Thoracic aorta (tissue), 2 donors: Measurements from ENCODE around the gene PODXL2. TPM values are rescaled to one million over a fixed set of nuclear protein-coding genes. Genes with fewer than 3 reads are reported as not detected.

ENCODE experiments used
- ATAC-seq: fragments of 150-250 bp; one replicate; pipeline ENCODE4 v1.8.0; 2017; ENCODE audit warnings: low read depth; ENCODE audit not compliant: insufficient number of reproducible peaks, low FRiP score
- DNase-seq: peaks from one replicate; pipeline ENCODE4 v3.0.0-alpha.2; 2020; ENCODE audit warnings: low spot score
- H3K27ac ChIP-seq, 2 donors: fragments of 200-600 bp; sonication (generic); 1 replicate in 1 of 2; 2 replicates in 1 of 2; pipeline ENCODE4 v1.5.1; 2016; ENCODE audit warnings: mild to moderate bottlenecking in 2 of 2, moderate library complexity in 2 of 2
- H3K27me3 ChIP-seq: fragments of 200-600 bp; sonication (generic); replicated peaks from 2 replicates; pipeline ENCODE4 v1.6.0; 2016; ENCODE audit warnings: mild to moderate bottlenecking; ENCODE audit not compliant: insufficient read depth
- H3K36me3 ChIP-seq: fragments of 200-600 bp; sonication (generic); one replicate; pipeline ENCODE4 v1.5.1; 2016
- H3K4me1 ChIP-seq, 2 donors: fragments of 200-600 bp; sonication (generic); 1 replicate in 1 of 2; 2 replicates in 1 of 2; pipeline versions ENCODE4 v1.5.1 to v1.6.0; 2016; ENCODE audit warnings: low read depth in 2 of 2, mild to moderate bottlenecking in 1 of 2; ENCODE audit not compliant: control insufficient read depth in 1 of 2
- H3K4me3 ChIP-seq: fragments of 200-600 bp; sonication (generic); 2 replicates; pipeline ENCODE4 v1.5.1; 2016; ENCODE audit warnings: mild to moderate bottlenecking
- H3K9me3 ChIP-seq: fragments of 200-600 bp; sonication (generic); 2 replicates; pipeline ENCODE4 v1.5.1; 2016
- total RNA-seq, 2 donors: library from RNA; depleted of rRNA; stranded (reverse); fragments of >200 nt; gene quantifications; one replicate each; pipeline versions ENCODE4 v1.1.0 to v1.2.3, GENCODE V29; 2016
- TF ChIP-seq, protein P1 (sequence below): fragments of 200-600 bp; sonication (generic); IDR thresholded peaks from one replicate; pipeline ENCODE4 v1.5.1; 2019; ENCODE audit warnings: antibody characterized with exemption

The PODXL2 gene
- total RNA-seq, 2 donors from 2014 or later, result 2.8 to 7.8 TPM

DNA sequence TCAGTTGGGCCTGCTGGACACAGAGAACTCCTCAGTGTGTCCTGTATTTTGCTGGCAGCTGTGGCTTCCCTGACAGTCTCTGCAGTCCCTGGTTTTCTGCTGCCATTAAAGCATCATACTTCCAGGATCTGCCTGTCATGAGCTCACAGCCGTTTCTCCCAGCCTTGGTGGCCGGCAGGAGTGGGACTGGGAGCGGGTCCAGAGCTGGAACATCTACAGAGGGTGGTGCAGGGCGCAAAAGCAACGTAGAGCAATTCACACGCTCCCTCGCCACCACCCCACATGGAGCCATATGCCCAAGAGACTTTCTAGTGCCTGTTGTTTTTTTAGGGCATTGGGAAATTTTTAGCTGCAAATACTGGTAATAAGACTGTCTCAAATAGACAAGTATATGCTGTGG, 77.3 kb downstream of the PODXL2 start:
- no peaks in the 10 kb centered on the region for H3K9me3 ChIP-seq
- peaks cover 4% of the 10 kb centered on the region for H3K36me3 ChIP-seq
- no peak for ATAC-seq
- H3K27me3 ChIP-seq, result no peaks in the 10 kb centered on the region
- peak overlapping the region in 1 of 2 donors; percentile 27 for H3K27ac ChIP-seq
- DNase-seq, result no peak
- TF ChIP-seq, protein P1, sequence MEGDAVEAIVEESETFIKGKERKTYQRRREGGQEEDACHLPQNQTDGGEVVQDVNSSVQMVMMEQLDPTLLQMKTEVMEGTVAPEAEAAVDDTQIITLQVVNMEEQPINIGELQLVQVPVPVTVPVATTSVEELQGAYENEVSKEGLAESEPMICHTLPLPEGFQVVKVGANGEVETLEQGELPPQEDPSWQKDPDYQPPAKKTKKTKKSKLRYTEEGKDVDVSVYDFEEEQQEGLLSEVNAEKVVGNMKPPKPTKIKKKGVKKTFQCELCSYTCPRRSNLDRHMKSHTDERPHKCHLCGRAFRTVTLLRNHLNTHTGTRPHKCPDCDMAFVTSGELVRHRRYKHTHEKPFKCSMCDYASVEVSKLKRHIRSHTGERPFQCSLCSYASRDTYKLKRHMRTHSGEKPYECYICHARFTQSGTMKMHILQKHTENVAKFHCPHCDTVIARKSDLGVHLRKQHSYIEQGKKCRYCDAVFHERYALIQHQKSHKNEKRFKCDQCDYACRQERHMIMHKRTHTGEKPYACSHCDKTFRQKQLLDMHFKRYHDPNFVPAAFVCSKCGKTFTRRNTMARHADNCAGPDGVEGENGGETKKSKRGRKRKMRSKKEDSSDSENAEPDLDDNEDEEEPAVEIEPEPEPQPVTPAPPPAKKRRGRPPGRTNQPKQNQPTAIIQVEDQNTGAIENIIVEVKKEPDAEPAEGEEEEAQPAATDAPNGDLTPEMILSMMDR, result no peak
- no peak overlapping the region for H3K4me3 ChIP-seq
- H3K4me1 ChIP-seq, result peaks cover 17 to 70% of the 10 kb centered on the region in 2 donors

GRCh38 chr3:127706785-127707351, 77.9 kb downstream of the PODXL2 start:
- peak overlapping the region in 1 of 2 donors; percentile 27 for H3K27ac ChIP-seq
- DNase-seq (no peak), ATAC-seq (no peak)
- peaks cover 14 to 69% of the 10 kb centered on the region in 2 donors for H3K4me1 ChIP-seq
- H3K36me3 ChIP-seq, result peaks cover 4% of the 10 kb centered on the region
- H3K9me3 ChIP-seq, result no peaks in the 10 kb centered on the region
- H3K27me3 ChIP-seq, result no peaks in the 10 kb centered on the region
- TF ChIP-seq, protein P1, result no peak
- no peak overlapping the region for H3K4me3 ChIP-seq

DNA sequence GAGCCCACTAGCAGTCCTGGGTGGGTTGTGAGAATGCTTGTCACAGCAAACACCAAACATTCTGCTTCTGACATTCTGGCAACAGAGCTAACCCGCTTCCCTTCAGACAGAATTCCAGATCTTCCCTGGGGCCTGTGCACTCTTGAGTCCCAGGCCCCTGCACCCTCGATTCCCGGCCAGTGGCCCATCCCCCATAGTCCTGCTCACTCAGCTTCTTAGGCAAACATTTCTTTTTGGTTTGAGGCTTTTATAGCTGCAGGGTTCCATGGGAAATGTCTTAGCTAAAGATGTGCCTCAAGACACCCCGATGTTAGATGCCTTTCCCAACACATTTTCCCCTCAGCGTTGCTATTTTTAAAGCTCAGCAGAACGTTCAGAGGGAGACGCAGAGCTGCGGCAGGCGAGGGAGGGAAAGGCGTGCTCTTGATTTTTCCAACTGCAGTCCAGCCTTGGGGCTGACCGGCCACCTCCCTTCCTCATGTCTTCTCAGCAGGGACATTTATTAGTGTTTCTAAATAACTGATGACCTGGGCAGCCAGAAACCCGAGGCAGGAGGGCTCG, 78.9 kb downstream of the PODXL2 start:
- DNase-seq (no peak), ATAC-seq (no peak)
- H3K4me3 ChIP-seq, result no peak overlapping the region
- peaks cover 12 to 69% of the 10 kb centered on the region in 2 donors for H3K4me1 ChIP-seq
- no peaks in the 10 kb centered on the region for H3K27me3 ChIP-seq
- TF ChIP-seq, protein P1, result no peak
- H3K27ac ChIP-seq, result peak overlapping the region in 1 of 2 donors; percentile 27
- H3K9me3 ChIP-seq, result no peaks in the 10 kb centered on the region
- H3K36me3 ChIP-seq, result peaks cover 4% of the 10 kb centered on the region

DNA sequence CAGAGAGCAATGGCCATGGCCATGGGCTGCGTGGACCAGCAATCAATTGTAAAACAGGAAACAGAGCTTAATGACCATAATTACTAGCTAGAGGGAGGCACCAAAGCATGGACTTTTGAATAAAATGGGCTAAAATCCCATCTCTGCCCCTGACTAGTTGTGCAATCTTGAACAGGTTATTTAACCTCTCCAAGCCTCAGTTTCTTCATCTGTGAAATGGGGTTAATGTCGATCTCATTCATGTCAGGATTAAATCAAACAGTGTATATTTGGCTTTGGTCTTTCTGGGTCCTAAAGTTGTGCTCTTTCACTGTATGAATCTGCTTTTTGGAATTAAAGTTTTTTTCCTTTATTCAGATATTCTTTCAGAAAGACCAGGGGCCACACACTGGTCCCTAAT, 79.9 kb downstream of the PODXL2 start:
- H3K4me3 ChIP-seq, result no peak overlapping the region
- H3K4me1 ChIP-seq, result peaks cover 21 to 74% of the 10 kb centered on the region in 2 donors
- no peaks in the 10 kb centered on the region for H3K27me3 ChIP-seq
- H3K36me3 ChIP-seq, result peaks cover 4% of the 10 kb centered on the region
- H3K9me3 ChIP-seq, result no peaks in the 10 kb centered on the region
- H3K27ac ChIP-seq, result no peak overlapping the region
- ATAC-seq (no peak), DNase-seq (no peak)
- TF ChIP-seq, protein P1, result no peak

DNA sequence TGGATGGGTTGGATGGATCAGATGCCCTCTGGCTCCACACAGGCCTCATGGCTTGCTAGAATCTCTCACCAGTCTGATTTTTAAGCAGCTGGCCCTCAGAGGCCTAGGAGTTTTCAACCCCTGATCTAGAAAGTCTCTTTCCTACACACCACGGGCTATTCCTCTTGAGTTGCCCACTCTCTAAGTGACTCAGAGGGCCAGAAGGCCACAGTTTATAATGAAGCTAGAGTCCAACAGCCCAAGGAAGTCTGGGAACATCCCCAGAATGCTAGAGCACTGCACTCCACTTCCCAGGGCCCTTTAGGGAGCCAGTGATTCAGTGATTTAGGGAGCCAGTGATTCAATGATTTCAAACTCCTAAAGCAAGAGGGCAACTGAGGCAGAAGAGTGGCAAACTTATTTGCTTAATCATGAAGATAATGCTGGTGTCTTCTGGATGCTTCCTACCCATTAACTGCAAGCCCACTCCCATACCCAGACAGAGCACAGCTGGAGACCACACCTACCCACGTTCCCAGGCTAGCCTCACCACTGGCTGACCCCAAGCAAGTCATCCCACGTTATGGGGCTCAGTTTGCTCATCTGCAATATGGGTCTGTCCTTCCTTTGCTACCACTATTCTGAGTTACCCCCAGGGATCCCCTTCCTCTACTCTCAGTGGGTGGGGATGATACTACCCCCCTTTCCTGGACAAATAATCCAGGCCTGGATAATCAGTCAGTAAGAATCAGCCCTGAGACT, 80.5 kb downstream of the PODXL2 start:
- Histone ChIP-seq H3K27me3 (no peaks in the 10 kb centered on the region), H3K4me1 (peaks cover 21 to 81% of the 10 kb centered on the region in 2 donors), H3K4me3 (no peak overlapping the region), H3K36me3 (peaks cover 4% of the 10 kb centered on the region), H3K27ac (no peak overlapping the region), H3K9me3 (no peaks in the 10 kb centered on the region)
- DNase-seq (no peak), ATAC-seq (no peak)
- TF ChIP-seq, protein P1, result no peak
